ENCODE measurements around the gene STXBP2. TPM values are rescaled to one million over a fixed set of nuclear protein-coding genes. Genes with fewer than 3 reads are reported as not detected.

Gene STXBP2
- total and polyA plus RNA-seq, 4 donors = 80.3 to 455 (median 195) TPM

GRCh38 chr19:7645163-7645562, 8.3 kb downstream of the STXBP2 start:
- no peaks in the 10 kb centered on the region for H3K27me3 ChIP-seq (ENCODE audit: control insufficient read depth in 3 of 3, insufficient read depth in 3 of 3, low read length in 2 of 3)
- H3K9ac ChIP-seq (ENCODE audit: insufficient read depth in 1 of 2, low read length in 2 of 2) = no peak overlapping the region
- no peak overlapping the region for H3K27ac ChIP-seq (ENCODE audit: low read depth in 1 of 2, low read length in 1 of 2)
- H3K9me3 ChIP-seq (ENCODE audit: control insufficient read depth in 4 of 4, insufficient read depth in 3 of 4, low read length in 3 of 4) = no peaks in the 10 kb centered on the region
- peaks cover 0 to 6% (median 0%) of the 10 kb centered on the region in 5 donors for H3K4me1 ChIP-seq (ENCODE audit: control insufficient read depth in 5 of 5, insufficient read depth in 5 of 5, low read length in 5 of 5)
- WGBS, 2 donors = 55 to 82% methylated on average over 14 of the region's 14 CpGs
- DNase-seq (no peak), ATAC-seq (ENCODE audit: insufficient read depth, low FRiP score) (no peak)
- no peak overlapping the region for H3K4me3 ChIP-seq
- peaks cover 0 to 24% (median under 1%) of the 10 kb centered on the region in 4 donors for H3K36me3 ChIP-seq (ENCODE audit: control insufficient read depth in 4 of 4, insufficient read depth in 4 of 4, low read length in 4 of 4)
- no peak for TF ChIP-seq CTCF (IDR thresholded peaks at IDR 0.05; ENCODE audit: control extremely low read depth, extremely low read depth)

- 41 to 67% methylated on average over 19 to 20 of the region's 20 CpGs for WGBS, 2 donors
- H3K27ac ChIP-seq (ENCODE audit: low read depth in 1 of 2, low read length in 1 of 2) = no peak overlapping the region
Measured at GRCh38 chr19:7645656-7646425, 8.9 kb downstream of the STXBP2 start.

GRCh38 chr19:7646426-7646700, 9.5 kb downstream of the STXBP2 start:
- WGBS, 2 donors = 65 to 86% methylated on average over 7 to 8 of the region's 8 CpGs
- no peak overlapping the region for H3K9ac ChIP-seq (ENCODE audit: insufficient read depth in 1 of 2, low read length in 2 of 2)
- H3K4me1 ChIP-seq (ENCODE audit: control insufficient read depth in 5 of 5, insufficient read depth in 5 of 5, low read length in 5 of 5) = peaks cover 0 to 4% (median 0%) of the 10 kb centered on the region in 5 donors
- no peaks in the 10 kb centered on the region for H3K9me3 ChIP-seq (ENCODE audit: control insufficient read depth in 4 of 4, insufficient read depth in 3 of 4, low read length in 3 of 4)
- no peak for TF ChIP-seq CTCF (IDR thresholded peaks at IDR 0.05; ENCODE audit: control extremely low read depth, extremely low read depth)
- no peak for DNase-seq
- no peak overlapping the region for H3K27ac ChIP-seq (ENCODE audit: low read depth in 1 of 2, low read length in 1 of 2)
- peaks cover 0 to 3% (median 0%) of the 10 kb centered on the region in 3 donors for H3K27me3 ChIP-seq (ENCODE audit: control insufficient read depth in 3 of 3, insufficient read depth in 3 of 3, low read length in 2 of 3)
- H3K4me3 ChIP-seq = no peak overlapping the region
- no peak for ATAC-seq (ENCODE audit: insufficient read depth, low FRiP score)
- peaks cover 0 to 23% (median 0%) of the 10 kb centered on the region in 4 donors for H3K36me3 ChIP-seq (ENCODE audit: control insufficient read depth in 4 of 4, insufficient read depth in 4 of 4, low read length in 4 of 4)

More at GRCh38 chr19:7645656-7646425, 8.9 kb downstream of the STXBP2 start:
- DNase-seq (no peak), ATAC-seq (ENCODE audit: insufficient read depth, low FRiP score) (no peak)
- Histone ChIP-seq H3K9ac (ENCODE audit: insufficient read depth in 1 of 2, low read length in 2 of 2) (no peak overlapping the region), H3K4me3 (no peak overlapping the region), H3K9me3 (ENCODE audit: control insufficient read depth in 4 of 4, insufficient read depth in 3 of 4, low read length in 3 of 4) (no peaks in the 10 kb centered on the region), H3K4me1 (ENCODE audit: control insufficient read depth in 5 of 5, insufficient read depth in 5 of 5, low read length in 5 of 5) (peaks cover 0 to 4% (median 0%) of the 10 kb centered on the region in 5 donors), H3K36me3 (ENCODE audit: control insufficient read depth in 4 of 4, insufficient read depth in 4 of 4, low read length in 4 of 4) (peaks cover 0 to 23% (median 0%) of the 10 kb centered on the region in 4 donors), H3K27me3 (ENCODE audit: control insufficient read depth in 3 of 3, insufficient read depth in 3 of 3, low read length in 2 of 3) (peaks cover 0 to 3% (median 0%) of the 10 kb centered on the region in 3 donors)
- no peak for TF ChIP-seq CTCF (IDR thresholded peaks at IDR 0.05; ENCODE audit: control extremely low read depth, extremely low read depth)
